ENCODE measurements around the gene SLC6A19.

Gene SLC6A19

DNA sequence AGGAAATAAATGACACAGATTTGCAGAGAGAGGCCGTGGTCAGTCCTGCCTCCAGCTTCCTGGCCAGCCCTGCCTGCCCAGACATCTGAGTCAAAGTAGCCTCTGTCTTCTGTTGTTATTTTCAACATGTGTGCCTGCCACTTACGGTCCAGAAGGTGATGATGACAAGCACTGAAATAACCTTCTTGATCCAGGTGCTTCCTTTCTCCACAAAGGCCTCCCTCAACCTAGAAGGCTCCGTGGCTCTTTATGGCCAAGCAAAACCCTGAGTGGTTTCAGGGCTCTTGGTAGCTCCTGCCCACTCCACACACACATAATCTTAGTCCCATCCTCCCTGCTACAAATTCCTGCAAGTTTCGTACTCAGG lies 34.1 kb upstream of the SLC6A19 start:
- no peak for DNase-seq

DNA sequence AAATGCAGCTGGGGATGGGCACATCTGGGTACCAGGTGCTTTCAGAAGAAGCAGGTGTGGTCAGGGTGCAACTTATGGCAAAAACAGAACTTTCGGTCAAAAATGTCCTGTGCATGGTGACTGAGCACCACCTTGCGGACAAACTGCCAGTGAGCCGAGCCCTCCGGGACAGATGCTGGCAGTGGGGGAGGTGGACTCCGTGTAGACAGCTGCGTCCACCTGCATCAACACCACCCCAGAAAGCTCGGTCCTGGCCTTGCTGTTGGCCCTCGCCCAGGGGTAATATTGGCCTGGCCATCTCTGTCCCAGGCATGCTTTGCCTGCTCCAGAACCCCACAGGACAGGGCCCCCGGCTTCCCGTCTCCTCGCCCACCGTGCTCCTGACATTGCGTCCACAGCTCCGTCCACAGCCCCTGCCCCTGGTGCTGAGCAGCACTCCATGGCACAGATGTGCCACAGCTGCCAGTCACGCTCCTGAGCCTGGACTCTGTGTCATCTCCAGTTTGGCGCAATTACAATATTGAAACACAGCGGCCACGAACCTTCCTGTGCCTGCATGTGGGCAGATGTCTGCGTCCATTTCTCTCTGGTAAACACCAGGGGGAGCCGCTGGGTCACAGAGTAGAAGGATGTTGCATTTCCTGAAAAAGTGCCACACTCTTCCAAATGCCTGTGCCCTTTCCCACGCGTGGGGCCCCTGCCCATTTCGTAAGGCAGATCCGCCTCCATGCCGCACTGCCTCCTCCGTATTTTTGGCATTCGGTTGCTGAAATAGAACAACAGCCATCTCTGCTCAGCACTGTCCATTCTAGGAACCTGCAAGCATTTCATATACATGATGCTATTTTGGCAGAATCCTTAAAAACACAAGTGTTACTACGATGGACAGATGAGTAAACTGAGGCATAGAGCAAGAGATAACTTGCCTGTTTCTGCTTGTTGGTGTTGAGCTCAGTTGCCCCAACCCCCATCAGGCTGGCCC lies 33.4 kb upstream of the SLC6A19 start:
- peak; percentile 54 to 73 for DNase-seq

DNA sequence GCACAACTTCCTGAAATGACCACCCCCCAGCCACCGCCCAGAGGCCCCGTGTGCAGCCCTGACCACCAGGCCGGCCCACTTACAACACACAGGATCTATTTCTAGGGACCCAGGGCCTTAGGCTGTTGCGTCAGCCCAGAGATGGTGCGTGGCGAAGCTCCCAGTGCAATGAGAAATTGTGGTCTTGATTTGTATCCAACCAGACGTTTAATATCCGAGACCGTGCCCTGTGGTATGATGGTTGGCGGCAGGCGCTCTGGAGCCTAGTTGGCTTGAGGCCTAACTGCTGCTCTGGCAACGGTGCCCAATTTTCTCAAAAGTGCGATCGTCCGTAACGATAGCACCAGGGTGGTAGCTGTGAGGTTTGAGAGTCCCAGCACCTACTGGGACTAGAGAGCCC lies 32.6 kb upstream of the SLC6A19 start:
- DNase-seq = peak; percentile 22 to 32

DNA sequence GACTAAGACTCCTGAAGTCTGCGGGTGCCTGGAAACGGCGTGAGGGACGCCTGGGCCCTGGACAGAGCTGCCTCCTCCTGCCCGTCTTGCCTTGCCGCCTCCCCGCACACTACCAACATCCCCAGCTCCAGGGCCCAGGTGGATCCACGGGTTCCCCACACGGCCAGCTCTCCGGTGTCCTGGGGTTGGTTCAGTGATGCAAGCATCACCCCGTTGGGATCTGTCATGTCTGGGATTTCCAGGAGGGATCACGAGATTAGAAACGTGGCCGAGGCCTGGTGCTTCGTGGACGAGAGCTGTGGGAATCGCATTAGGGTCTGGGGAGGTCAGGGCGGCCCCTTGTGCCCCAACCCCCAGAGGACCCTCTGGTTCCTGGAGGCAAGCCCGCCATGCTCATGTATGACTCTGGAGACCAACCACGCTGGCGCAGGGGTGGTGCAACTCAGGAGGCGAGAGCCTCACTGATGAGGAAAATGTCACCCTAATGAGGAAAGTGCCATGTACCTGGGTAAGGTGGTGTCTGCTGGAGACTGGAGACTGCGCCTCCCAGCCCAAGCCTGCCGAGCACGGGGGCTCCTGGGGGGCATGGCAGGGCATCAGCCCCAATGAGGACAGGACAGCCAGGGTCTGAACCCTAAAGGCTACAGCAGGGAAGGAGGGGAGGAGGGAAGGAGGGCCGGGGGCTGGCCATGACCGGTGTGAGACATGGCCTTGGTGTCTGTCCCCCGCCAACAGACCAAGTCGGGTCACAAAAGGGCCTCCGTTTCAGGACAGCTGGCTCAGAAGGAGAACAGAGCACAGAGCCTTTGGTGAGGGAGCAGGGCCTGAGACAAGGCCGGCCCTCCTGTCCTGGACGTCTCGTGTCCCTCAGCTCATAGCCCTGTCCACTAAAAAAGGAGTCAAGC lies 31.9 kb upstream of the SLC6A19 start:
- no peak for DNase-seq

DNA sequence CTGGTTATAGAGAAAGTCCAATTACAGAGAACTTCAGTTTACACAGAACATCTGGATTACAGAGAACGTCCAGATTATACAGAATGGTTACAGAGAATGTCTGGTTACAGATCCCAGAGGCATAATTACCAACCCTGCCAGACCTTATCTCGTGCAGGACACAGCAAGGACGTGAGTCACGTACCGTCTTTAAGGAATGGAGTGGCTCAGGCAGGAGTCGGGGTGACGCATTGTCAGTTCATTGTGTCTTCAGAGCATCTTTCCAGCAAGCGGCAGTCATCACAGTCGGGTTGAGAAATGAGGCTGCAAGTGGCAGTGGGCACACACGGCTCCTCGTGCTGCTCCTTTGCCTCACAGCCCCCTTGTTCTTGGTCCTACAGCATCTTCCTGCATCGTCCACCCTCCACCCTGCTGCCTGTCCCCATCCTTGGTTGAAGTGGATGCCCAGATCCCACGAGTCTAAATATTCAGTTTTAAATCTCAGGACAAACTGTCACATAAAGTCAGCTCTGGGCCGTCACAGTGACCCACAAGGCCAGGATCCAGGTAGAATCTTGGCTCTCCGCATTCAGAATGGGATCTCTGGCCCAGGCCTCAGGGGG lies 30.0 kb upstream of the SLC6A19 start:
- DNase-seq = no peak

DNA sequence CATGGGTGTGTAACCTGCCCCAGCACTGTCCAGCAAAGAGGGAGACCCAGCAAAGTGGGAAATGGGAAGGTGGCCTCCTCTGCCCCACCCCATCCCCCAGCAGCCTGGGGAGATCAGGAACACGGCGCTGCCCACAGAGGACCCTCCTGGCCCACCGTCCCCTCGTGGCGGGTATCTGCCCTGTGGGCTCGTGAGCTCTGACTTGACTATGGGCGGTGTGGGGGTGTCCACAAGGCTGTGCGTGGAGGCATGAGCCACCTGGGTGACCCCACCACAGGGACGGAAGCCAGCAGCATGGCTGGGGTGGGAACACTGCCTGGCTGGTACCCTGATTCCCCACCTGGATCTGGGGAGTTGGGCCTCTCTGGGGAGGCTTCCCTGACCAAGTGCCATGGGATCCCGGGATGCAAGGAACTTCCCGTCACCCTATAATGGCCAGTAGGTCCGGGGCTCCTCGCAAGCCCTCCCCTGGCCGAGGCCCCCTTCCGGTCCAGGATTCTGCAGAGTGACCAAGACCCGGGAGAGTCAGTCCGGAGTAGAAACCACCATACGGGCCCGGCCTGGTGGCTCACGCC lies 29.3 kb upstream of the SLC6A19 start:
- DNase-seq = no peak

DNA sequence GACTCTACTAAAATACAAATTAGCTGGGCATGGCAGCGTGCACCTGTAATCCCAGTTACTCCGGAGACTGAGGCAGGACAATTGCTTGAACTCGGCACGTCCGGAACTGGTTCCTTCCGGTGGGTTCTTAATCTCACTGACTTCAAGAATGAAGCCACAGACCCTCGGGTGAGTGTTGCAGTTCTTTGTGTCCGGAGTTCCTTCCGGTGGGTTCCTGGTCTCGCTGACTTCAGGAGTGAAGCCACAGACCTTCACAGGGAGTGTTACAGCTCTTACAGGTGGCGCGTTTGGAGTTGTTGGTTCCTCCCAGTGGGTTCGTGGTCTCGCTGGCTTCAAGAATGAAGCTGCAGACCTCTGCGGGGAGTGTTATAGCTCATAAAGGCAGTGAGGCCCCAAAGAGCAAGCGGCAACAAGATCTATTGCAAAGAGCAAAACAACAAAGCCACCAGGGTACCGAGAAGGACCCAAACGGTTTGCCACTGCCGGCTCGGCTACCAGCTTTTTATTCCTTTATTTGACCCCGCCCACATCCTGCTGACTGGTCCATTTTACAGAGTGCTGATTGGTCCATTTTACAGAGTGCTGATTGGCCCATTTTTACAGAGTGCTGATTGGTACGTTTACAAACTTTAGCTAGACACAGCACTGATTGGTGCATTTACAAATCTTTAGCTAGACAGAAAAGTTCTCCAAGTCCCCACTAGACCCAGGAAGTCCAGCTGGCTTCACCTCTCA lies 28.6 kb upstream of the SLC6A19 start:
- DNase-seq = no peak

DNA sequence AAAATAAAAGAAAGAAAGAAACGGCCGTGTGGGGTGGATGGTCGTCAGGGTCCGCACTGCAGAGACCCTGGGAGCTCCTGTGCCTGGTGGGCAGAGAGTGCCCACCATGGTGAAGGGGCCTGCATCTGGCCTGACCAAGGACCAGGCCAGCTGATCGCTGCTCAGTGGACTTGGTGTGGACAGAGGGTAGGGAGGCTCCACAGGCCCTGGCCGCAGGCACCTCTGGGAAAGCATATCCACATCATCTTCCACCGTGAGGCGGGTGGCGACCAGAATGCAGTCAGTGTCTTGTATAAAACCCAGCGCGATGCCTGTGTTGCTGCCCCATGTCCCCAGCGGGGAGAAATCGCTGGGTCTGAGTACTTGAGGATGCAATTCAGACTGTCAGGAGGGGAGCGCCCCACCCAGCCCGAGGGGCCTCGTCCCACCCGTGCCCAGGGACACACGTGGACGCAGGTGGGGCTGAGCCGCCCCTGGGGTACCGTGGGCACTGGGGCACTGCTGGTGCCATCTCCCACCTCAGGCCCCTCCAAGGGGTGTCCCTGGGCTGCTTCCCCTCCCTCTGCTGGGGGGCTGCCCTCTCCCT lies 27.8 kb upstream of the SLC6A19 start:
- DNase-seq = no peak

DNA sequence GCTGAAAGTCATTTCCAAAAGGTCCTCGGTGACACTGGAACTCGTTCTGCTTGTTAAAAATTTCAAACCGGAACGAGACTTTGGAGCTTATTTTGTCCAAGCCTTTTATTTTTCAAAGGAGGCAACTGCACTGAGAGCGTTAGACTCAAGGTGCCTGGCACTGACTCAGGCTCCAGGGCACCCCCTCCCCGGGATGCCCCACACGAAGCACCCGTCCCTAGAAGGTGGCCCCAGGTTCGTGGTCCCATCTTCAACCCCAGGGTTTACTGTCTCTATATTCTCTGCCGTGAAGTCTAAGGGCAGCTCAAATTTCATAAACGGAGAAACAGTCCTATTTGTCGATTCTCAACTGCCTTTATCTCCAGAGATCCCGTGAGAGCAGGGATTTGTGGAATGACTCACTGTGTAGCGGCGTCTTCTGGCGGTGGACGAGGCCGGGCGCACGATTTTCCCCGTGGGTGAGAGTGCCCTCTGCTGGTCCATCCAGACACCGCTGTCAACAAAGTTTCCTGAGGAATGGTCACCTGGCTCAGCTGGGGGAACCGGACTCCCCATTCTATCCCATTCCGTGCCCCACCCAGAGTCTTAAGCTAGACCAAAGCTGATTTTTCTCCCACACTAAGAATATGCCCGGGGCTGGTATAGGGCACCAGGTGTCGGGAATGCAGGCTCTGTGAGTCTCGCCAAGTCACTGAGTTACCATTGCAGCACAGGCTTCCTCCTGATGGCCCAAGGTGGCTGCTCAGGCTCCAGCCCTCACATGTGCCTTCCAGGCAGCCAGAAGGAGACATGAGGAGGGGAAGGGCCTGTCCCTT lies 27.1 kb upstream of the SLC6A19 start:
- no peak for DNase-seq

DNA sequence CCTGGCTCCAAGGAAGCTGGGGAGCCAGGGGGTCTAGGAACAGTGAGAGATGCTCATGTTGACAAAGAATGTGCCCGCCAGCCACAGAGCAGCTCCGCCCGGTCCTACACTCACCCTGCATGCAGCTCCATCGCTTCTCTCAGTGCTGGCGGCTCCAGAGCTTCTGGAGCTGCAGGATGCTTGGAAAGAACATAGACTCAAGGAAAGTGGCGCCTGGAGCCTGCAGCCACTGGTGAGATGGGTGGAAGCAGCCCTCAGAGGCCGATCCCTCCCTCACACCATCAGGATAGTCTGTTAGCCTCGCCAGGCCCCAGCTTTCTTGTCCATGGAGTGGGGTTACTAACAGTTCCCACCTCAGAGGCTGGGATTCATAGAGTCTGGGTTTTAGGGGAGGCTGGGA lies 26.4 kb upstream of the SLC6A19 start:
- no peak for DNase-seq

DNA sequence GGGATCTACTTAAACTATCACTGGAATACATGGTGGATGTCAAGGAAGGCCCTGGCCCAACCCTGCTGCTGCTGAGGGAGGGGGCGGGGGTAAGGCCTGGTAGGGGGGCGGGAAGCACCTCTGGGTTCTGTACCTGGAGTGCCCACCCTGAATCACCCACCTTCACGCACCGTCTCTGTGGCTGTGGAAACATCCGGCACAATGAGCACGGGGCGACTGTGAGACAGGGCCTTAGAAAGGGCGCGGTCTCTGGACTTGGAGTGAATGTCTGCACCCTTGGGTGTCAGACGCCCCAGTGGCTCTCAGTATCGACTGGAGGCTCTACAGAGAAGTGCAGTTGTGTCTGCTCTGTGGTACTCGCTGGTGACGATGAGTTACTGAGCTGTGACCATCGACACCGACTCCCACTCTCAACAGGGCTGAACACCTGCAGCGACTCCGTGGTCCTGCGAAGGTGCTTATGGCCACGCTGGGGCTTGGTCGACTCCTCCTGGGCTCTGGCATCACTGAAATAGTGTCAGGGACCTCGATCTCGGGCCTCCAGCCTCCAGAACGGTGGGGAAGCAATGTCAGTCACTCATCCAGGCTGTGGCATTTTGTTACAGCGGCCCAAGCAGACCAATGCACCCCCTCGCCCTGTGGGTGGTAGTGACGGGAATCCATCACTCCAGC lies 25.5 kb upstream of the SLC6A19 start:
- DNase-seq = no peak

DNA sequence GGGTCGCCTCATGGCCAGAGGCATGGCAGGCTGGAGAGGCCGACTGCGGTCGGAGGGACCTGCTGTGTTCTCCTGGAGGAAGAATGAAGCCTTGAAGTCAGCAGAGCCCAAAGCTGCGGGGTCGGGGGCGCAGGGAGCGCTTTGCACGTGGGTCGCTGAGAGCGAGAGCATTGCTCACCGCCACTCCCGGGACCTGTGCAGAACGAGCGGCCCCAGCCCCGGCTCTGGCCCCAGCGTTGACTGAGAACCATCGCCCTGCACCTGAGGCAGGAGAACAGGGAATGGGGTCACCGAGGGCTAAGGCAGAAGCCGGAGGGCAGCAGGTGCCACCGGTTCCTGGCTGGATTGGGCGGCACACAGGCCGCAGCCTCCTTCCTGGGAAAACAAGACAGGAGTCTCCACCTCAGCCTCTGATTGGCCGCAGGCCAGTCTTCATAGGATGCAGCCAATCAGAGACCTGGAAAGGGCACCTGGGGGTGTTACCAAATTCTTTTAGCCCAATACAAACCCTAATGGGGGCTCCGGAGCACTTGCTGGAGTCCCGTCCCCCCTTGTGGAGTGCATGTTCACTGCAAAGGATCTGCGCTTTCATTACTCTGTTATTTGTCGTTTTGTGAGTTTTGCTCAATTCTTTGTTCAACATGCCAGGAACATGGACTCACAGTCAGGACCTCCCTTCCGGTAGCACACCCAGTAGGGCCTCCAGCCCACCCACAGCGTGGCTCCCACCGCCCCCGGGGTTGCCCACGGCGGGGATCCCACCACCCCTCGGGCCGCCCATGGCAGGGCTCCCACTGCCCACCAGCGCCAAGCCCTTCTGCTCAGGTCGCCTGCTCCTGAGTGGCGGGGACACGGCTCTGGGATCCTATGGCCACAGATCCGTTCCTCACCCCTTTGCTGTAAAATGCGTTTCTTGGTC lies 24.7 kb upstream of the SLC6A19 start:
- no peak for DNase-seq

DNA sequence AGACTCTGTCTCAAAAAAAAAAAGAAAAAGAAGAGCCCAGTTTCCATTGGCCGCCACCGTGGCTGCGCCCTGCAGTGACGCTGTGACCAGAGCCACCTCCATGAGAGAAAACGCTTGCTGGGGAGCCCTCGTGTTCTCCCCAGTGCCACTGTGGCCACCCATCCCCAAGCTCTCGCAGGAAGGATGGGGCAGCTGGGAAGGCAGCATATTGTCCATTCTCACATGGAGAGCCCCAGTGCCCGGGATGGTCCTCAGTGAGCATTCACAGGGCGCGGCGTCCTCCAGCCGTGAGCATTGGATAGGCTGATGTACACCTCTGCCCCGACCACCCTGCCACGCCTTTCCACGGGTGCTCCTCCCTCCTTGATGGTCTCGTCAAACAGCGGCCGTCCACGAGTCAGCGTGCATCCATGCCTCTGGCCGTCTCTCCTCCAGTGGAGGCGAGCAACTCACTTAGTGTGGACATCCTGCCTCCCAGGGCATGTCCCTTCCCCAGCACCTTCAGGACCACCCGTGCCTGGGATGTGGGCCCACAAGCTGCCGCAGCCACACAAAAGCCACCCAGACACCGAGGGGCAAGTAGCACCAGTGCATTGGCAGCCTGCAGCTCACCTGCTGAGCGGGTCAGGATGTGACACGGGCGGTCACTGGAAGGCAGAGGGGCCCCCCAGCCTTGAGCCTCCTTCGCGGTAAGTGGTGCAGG lies 23.4 kb upstream of the SLC6A19 start:
- DNase-seq = no peak

DNA sequence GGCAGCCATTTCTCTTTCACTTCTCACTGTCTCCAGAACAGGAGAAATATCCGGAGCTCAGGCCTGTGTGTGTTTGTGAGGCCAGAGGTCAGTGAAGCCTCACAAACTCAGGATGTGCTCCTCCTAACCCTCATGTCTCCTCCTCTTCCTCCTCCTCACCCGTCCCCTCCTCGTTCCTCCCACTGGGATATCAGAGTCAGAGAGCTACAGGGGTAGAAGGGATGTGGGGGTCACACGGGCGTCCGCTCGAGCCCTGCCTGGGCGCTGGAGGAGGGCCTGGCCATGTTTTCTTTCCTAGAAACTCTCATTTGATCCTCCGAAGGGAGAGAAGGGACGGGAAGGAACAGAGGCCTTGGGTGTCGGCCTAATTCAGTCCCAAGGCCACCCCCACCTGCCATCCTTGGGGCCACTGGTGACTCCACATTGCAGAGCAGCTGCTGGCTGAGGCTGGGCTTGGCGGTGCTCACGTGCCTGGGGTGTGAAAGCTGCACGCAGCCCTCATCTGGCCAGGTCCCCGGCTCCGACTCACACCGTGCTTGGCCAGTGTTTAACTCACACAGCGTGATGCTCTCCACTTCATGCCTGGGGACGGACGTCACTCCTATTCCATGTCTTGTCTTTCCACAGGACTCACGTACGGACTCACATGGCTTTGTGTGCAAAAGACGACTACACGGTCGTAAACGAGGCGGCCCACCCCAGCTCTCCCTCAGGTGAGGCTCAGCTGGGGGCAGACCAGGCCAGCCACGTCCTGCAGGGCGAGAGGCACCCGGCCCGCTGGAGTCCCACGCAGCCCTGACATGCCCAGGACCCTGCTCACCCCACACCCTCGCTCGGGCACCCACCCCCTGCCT lies 22.6 kb upstream of the SLC6A19 start:
- no peak for DNase-seq

DNA sequence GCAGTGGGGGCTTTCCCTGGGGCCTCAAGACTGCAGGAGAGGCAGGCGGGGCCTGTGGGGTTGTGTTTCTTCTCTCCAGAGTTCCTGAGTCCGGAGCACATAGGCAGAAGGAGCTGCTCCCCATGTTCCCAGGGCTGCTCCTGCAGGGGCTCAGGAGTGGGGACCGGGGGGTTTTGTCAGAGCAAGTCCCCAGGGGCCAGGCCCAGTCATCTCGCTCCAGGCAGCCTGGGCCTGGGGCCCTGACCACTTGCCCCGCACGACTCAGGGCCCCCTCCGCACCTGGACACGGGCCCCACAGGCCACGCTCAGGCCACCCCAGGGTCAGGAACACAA lies 22.0 kb upstream of the SLC6A19 start:
- DNase-seq = no peak

DNA sequence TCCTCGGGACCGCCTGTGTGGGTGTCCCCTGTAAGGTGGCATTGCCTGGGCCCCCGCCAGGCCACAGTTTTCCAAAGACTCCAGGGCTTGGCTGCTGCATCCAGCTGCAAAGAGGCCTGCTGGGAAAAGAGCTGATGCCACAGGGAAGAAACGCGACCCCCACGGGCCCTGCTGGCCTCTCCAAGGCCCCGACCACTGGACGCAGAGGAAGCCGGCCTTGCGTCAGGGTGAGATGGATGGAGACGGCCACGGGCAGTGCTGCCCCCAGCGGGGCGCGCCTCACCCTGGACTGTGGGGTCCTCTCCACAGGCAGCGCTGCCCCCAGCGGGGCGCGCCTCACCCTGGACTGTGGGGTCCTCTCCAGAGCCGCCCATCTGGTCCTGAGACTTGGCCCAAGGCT lies 21.3 kb upstream of the SLC6A19 start:
- DNase-seq = no peak

DNA sequence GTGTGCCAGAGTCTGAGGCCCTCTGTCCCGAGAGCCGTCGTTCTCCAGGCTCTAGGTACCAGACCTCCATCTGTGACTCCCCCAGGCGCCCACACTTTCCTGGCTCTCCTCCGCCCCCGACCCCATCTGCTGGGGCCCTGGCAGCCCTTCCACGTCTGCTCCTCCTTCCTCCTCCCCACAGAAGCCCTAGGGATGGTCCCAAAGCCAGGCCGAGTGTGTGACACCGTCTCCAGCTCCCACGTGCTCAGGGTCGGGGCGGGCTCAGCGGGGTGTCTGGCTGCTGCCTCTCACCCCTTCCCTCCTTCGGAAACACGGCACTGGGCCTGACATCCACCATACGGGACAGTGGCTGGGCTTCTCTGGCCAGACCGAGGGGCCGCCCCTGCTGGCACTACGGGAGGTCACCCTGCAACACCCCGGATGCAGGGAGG lies 20.5 kb upstream of the SLC6A19 start:
- no peak for DNase-seq

All from AML-193 (cell line).